ENCODE data around the gene SYT7.

DNA sequence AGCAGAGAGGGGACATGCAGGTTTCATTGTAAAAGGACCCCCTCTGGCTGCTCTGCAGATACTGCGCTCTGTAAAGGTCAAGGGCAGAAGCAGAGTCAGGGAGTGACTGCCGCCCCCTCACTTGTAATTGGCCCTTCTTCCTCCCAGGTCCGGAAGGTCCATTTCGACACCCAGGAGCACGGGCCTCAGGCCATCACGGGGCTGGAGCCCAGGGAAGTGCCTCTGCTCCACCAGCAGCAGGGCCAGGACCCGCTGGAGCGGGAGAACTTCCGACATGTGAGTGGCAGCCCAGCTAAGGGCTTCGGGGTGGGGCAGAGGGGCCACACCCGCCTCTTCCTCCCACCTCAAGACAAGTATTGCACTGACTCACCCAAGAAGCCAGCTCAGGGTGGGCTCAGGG, 96.3 kb downstream of the SYT7 start:
- TF ChIP-seq, protein P1, sequence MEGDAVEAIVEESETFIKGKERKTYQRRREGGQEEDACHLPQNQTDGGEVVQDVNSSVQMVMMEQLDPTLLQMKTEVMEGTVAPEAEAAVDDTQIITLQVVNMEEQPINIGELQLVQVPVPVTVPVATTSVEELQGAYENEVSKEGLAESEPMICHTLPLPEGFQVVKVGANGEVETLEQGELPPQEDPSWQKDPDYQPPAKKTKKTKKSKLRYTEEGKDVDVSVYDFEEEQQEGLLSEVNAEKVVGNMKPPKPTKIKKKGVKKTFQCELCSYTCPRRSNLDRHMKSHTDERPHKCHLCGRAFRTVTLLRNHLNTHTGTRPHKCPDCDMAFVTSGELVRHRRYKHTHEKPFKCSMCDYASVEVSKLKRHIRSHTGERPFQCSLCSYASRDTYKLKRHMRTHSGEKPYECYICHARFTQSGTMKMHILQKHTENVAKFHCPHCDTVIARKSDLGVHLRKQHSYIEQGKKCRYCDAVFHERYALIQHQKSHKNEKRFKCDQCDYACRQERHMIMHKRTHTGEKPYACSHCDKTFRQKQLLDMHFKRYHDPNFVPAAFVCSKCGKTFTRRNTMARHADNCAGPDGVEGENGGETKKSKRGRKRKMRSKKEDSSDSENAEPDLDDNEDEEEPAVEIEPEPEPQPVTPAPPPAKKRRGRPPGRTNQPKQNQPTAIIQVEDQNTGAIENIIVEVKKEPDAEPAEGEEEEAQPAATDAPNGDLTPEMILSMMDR (optimal IDR thresholded peaks at IDR 0.05 in 1 of 3, IDR thresholded peaks at IDR 0.05 in 1 of 3, conservative IDR thresholded peaks at IDR 0.05 in 1 of 3; ENCODE audit: extremely low read depth in 1 of 3, insufficient read depth in 2 of 3, low read length in 3 of 3), result no peak
- no peak for TF ChIP-seq EZH2 (IDR thresholded peaks at IDR 0.05; ENCODE audit: low read length)
